ENCODE measurements around the gene EGR2. TPM values are rescaled to one million over a fixed set of nuclear protein-coding genes. Genes with fewer than 3 reads are reported as not detected.

EGR2 gene
- total and polyA plus RNA-seq, 4 donors, result 0.82 to 15.5 (median 5.4) TPM

DNA sequence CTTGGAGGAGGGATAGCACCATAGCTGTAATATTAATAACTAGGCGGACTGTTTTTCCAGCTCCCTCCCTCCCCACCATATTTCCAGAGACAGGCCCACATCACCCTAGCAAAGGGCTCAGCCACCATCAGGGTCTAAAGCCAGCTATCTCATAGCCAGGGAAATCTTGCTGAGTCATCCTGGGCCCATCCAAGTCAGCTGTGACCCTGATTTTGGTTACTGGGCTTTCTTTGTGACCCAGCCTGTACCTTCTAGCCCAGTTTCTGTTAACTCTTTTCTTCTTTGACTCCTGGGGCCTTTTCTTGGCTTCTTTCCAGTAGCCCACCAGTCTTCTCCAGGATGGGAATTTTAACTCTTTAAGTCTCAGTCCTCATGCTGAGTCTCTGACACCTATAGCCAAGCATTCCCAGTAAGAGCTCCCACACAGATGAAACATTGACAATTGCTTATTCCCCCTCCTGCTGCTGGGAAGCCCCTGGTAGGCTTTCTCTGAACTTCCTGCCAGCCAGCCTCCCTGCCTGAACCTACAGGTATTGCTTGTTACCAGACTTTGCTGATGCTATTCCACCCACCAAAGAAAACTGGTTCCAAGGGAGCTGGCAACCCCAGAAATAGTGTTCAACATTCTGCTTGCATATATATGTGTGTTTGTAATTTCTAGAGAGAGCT, 46.5 kb downstream of the EGR2 start:
- H3K9me3 ChIP-seq (ENCODE audit: control insufficient read depth in 4 of 4, insufficient read depth in 3 of 4, low read length in 3 of 4), result peaks cover 0 to 2% (median 0%) of the 10 kb centered on the region in 4 donors
- DNase-seq (peak in 1 of 3 donors; percentile 22), ATAC-seq (ENCODE audit: insufficient read depth, low FRiP score) (no peak)
- H3K4me3 ChIP-seq, result no peak overlapping the region
- H3K27ac ChIP-seq (ENCODE audit: low read depth in 1 of 2, low read length in 1 of 2), result no peak overlapping the region
- TF ChIP-seq, protein P1, sequence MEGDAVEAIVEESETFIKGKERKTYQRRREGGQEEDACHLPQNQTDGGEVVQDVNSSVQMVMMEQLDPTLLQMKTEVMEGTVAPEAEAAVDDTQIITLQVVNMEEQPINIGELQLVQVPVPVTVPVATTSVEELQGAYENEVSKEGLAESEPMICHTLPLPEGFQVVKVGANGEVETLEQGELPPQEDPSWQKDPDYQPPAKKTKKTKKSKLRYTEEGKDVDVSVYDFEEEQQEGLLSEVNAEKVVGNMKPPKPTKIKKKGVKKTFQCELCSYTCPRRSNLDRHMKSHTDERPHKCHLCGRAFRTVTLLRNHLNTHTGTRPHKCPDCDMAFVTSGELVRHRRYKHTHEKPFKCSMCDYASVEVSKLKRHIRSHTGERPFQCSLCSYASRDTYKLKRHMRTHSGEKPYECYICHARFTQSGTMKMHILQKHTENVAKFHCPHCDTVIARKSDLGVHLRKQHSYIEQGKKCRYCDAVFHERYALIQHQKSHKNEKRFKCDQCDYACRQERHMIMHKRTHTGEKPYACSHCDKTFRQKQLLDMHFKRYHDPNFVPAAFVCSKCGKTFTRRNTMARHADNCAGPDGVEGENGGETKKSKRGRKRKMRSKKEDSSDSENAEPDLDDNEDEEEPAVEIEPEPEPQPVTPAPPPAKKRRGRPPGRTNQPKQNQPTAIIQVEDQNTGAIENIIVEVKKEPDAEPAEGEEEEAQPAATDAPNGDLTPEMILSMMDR (IDR thresholded peaks at IDR 0.05; ENCODE audit: control extremely low read depth, extremely low read depth), result no peak
- H3K36me3 ChIP-seq (ENCODE audit: control insufficient read depth in 4 of 4, insufficient read depth in 4 of 4, low read length in 4 of 4), result no peaks in the 10 kb centered on the region
- peaks cover 0 to 14% (median 5%) of the 10 kb centered on the region in 5 donors for H3K4me1 ChIP-seq (ENCODE audit: control insufficient read depth in 5 of 5, insufficient read depth in 5 of 5, low read length in 5 of 5)
- no peak overlapping the region for H3K9ac ChIP-seq (ENCODE audit: insufficient read depth in 1 of 2, low read length in 2 of 2)
- no peaks in the 10 kb centered on the region for H3K27me3 ChIP-seq (ENCODE audit: control insufficient read depth in 3 of 3, insufficient read depth in 3 of 3, low read length in 2 of 3)
- WGBS, 2 donors, result 97 to 100% methylated on average over 1 of the region's 1 CpG

DNA sequence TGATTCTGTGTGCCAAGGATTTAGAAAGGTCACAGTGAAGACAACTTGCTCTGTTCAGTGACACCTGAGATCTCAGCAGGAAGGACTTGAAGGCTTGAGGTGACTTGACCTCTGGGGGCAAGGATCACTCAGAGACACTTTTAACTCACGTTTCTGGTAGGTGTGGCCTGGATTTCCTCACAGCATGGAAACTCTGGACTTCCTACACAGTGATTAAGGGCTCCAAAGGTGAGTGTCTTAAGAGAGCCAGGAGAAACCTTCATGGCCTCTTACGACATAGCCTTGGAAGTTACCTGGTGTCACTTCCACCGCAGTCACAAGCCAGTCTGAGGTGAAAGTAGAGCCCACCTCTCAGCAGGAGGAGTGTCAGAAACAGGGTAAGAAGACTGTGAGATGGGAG, 49.8 kb downstream of the EGR2 start:
- TF ChIP-seq, protein P1 (IDR thresholded peaks at IDR 0.05; ENCODE audit: control extremely low read depth, extremely low read depth), result no peak
- 51 to 65% methylated on average over 3 of the region's 3 CpGs for WGBS, 2 donors
- Histone ChIP-seq H3K4me1 (ENCODE audit: control insufficient read depth in 5 of 5, insufficient read depth in 5 of 5, low read length in 5 of 5) (peaks cover 0 to 14% (median 5%) of the 10 kb centered on the region in 5 donors), H3K27me3 (ENCODE audit: control insufficient read depth in 3 of 3, insufficient read depth in 3 of 3, low read length in 2 of 3) (no peaks in the 10 kb centered on the region), H3K27ac (ENCODE audit: low read depth in 1 of 2, low read length in 1 of 2) (no peak overlapping the region), H3K36me3 (ENCODE audit: control insufficient read depth in 4 of 4, insufficient read depth in 4 of 4, low read length in 4 of 4) (no peaks in the 10 kb centered on the region), H3K9ac (ENCODE audit: insufficient read depth in 1 of 2, low read length in 2 of 2) (no peak overlapping the region), H3K9me3 (ENCODE audit: control insufficient read depth in 4 of 4, insufficient read depth in 3 of 4, low read length in 3 of 4) (peaks cover 0 to 2% (median 0%) of the 10 kb centered on the region in 4 donors), H3K4me3 (no peak overlapping the region)
- DNase-seq (no peak), ATAC-seq (ENCODE audit: insufficient read depth, low FRiP score) (no peak)

- Histone ChIP-seq H3K27me3 (ENCODE audit: control insufficient read depth in 3 of 3, insufficient read depth in 3 of 3, low read length in 2 of 3) (no peaks in the 10 kb centered on the region), H3K9me3 (ENCODE audit: control insufficient read depth in 4 of 4, insufficient read depth in 3 of 4, low read length in 3 of 4) (peaks cover 0 to 2% (median 0%) of the 10 kb centered on the region in 4 donors), H3K4me1 (ENCODE audit: control insufficient read depth in 5 of 5, insufficient read depth in 5 of 5, low read length in 5 of 5) (peaks cover 0 to 10% (median 2%) of the 10 kb centered on the region in 5 donors), H3K4me3 (no peak overlapping the region), H3K27ac (ENCODE audit: low read depth in 1 of 2, low read length in 1 of 2) (no peak overlapping the region), H3K36me3 (ENCODE audit: control insufficient read depth in 4 of 4, insufficient read depth in 4 of 4, low read length in 4 of 4) (no peaks in the 10 kb centered on the region), H3K9ac (ENCODE audit: insufficient read depth in 1 of 2, low read length in 2 of 2) (no peak overlapping the region)
- DNase-seq (no peak), ATAC-seq (ENCODE audit: insufficient read depth, low FRiP score) (no peak)
- 91% methylated on average over 2 of the region's 2 CpGs for WGBS, 2 donors
- TF ChIP-seq, protein P1 (IDR thresholded peaks at IDR 0.05; ENCODE audit: control extremely low read depth, extremely low read depth), result no peak
Measured at GRCh38 chr10:62765726-62766125, 50.4 kb downstream of the EGR2 start.

All from lung (tissue), 12 donors.